Measurements from ENCODE around the gene ZBTB12. TPM values are rescaled to one million over a fixed set of nuclear protein-coding genes. Genes with fewer than 3 reads are reported as not detected.

The ZBTB12 gene
- total RNA-seq, 2 donors from 2014 or later, result 3.8 to 4.1 TPM

- no peak for DNase-seq (ENCODE audit: low spot score)
- TF ChIP-seq POLR2AphosphoS5 (IDR thresholded peaks at IDR 0.05) (no peak), CTCF (IDR thresholded peaks at IDR 0.05) (no peak), POLR2A (IDR thresholded peaks at IDR 0.05) (no peak)
- 70% methylated on average over 2 of the region's 2 CpGs for WGBS
- no peaks in the 10 kb centered on the region for H3K36me3 ChIP-seq
- H3K4me1 ChIP-seq (replicated peaks), result no peaks in the 10 kb centered on the region
- H3K4me3 ChIP-seq, result no peak overlapping the region
- H3K9me3 ChIP-seq, result no peaks in the 10 kb centered on the region
- intact Hi-C loops (cut with DNase I), result no loop called here
- H3K27ac ChIP-seq, result peak overlapping the region in 1 of 2 donors; percentile 65
- H3K27me3 ChIP-seq (replicated peaks; ENCODE audit: insufficient read depth), result no peaks in the 10 kb centered on the region
Measured at GRCh38 chr6:31851485-31851832, 50.4 kb downstream of the ZBTB12 start.

- Histone ChIP-seq H3K36me3 (no peaks in the 10 kb centered on the region), H3K27me3 (replicated peaks; ENCODE audit: insufficient read depth) (no peaks in the 10 kb centered on the region), H3K4me3 (no peak overlapping the region), H3K27ac (no peak overlapping the region), H3K4me1 (replicated peaks) (no peaks in the 10 kb centered on the region), H3K9me3 (no peaks in the 10 kb centered on the region)
- no peak for TF ChIP-seq POLR2AphosphoS5 (IDR thresholded peaks at IDR 0.05)
- no peak for TF ChIP-seq CTCF (IDR thresholded peaks at IDR 0.05)
- no peak for TF ChIP-seq POLR2A (IDR thresholded peaks at IDR 0.05)
- no peak for DNase-seq (ENCODE audit: low spot score)
- intact Hi-C loops (cut with DNase I), result no loop called here
- 97% methylated on average over 2 of the region's 2 CpGs for WGBS
Measured at GRCh38 chr6:31850765-31851484, 51.0 kb downstream of the ZBTB12 start.

Small RNA genes lying within 50 kb of the gene (small RNA-seq; reads per million reads assigned to genes)
- 0 reads per million in 2 donors for gene AL645922.1

Other genes starting within 250 kb of the ZBTB12 start
- 100 to 1,000 TPM; 261 to 537 TPM for gene BAG6, start 249.4 kb downstream of the ZBTB12 start, total RNA-seq
- gene APOM, start 246.2 kb downstream of the ZBTB12 start, total RNA-seq, result 1 to 10 TPM; 1.6 to 6.8 TPM
- 10 to 100 TPM; 25.5 to 30.1 TPM for gene C6orf47, start 241.3 kb downstream of the ZBTB12 start, total RNA-seq
- gene GPANK1, start 237.1 kb downstream of the ZBTB12 start, total RNA-seq, result 10 to 100 TPM; 19.7 to 28.1 TPM
- gene CSNK2B, start 236.0 kb downstream of the ZBTB12 start, total RNA-seq, result 100 to 1,000 TPM; 214 to 285 TPM
- 10 to 100 TPM in 1 of 2 donors, 1 to 10 TPM in 1; 1.8 to 13.0 TPM for gene LY6G5B, start 232.1 kb downstream of the ZBTB12 start, total RNA-seq
- 1 to 10 TPM; 1.6 to 2.6 TPM for gene LY6G5C, start 221.0 kb downstream of the ZBTB12 start, total RNA-seq
- gene ABHD16A, start 198.8 kb downstream of the ZBTB12 start, total RNA-seq, result 10 to 100 TPM; 78.1 to 83.6 TPM
- gene LY6G6F, start 195.2 kb downstream of the ZBTB12 start, total RNA-seq, result 1 to 10 TPM in 1 of 2 donors, not detected in 1; 3.7 TPM
- not detected for gene LY6G6D, start 186.7 kb downstream of the ZBTB12 start, total RNA-seq
- not detected for gene LY6G6C, start 180.3 kb downstream of the ZBTB12 start, total RNA-seq
- gene MPIG6B, start 178.7 kb downstream of the ZBTB12 start, total RNA-seq, result under 1 TPM in 1 of 2 donors, not detected in 1; 0.74 TPM
- gene DDAH2, start 172.8 kb downstream of the ZBTB12 start, total RNA-seq, result 10 to 100 TPM; 73.3 to 83.7 TPM
- gene CLIC1, start 165.6 kb downstream of the ZBTB12 start, total RNA-seq, result 100 to 1,000 TPM; 224 to 331 TPM
- 10 to 100 TPM; 10.5 to 72.4 TPM for gene MSH5, start 162.1 kb downstream of the ZBTB12 start, total RNA-seq
- 10 to 100 TPM in 1 of 2 donors, 1 to 10 TPM in 1; 1.9 to 15.7 TPM for gene SAPCD1, start 139.4 kb downstream of the ZBTB12 start, total RNA-seq
- 10 to 100 TPM in 1 of 2 donors, 1 to 10 TPM in 1; 2.7 to 13.0 TPM for gene VWA7, start 124.8 kb downstream of the ZBTB12 start, total RNA-seq
- gene VARS1, start 106.3 kb downstream of the ZBTB12 start, total RNA-seq, result 10 to 100 TPM; 38.5 to 49.9 TPM
- gene LSM2, start 95.1 kb downstream of the ZBTB12 start, total RNA-seq, result 10 to 100 TPM; 51.9 to 52.5 TPM
- 1 to 10 TPM; 1.5 to 8.5 TPM for gene HSPA1L, start 86.8 kb downstream of the ZBTB12 start, total RNA-seq
- 100 to 1,000 TPM; 230 to 440 TPM for gene HSPA1A, start 86.5 kb downstream of the ZBTB12 start, total RNA-seq
- 100 to 1,000 TPM; 331 to 360 TPM for gene HSPA1B, start 74.3 kb downstream of the ZBTB12 start, total RNA-seq
- 100 to 1,000 TPM in 1 of 2 donors, 10 to 100 TPM in 1; 88.4 to 117 TPM for gene NEU1, start 39.3 kb downstream of the ZBTB12 start, total RNA-seq
- 100 to 1,000 TPM; 125 to 332 TPM for gene SLC44A4, start 23.1 kb downstream of the ZBTB12 start, total RNA-seq
- 10 to 100 TPM; 53.6 to 92.8 TPM for gene EHMT2, start 4.4 kb downstream of the ZBTB12 start, total RNA-seq
- gene C2, start 25.6 kb upstream of the ZBTB12 start, total RNA-seq, result 10 to 100 TPM in 1 of 2 donors, 1 to 10 TPM in 1; 7.9 to 16.0 TPM
- 10 to 100 TPM; 32.1 to 48.6 TPM for gene CFB, start 44.0 kb upstream of the ZBTB12 start, total RNA-seq
- 10 to 100 TPM; 88.9 to 94.0 TPM for gene NELFE, start 56.9 kb upstream of the ZBTB12 start, total RNA-seq
- gene SKIC2, start 57.1 kb upstream of the ZBTB12 start, total RNA-seq, result 10 to 100 TPM; 34.8 to 66.2 TPM
- gene DXO, start 70.1 kb upstream of the ZBTB12 start, total RNA-seq, result 10 to 100 TPM; 21.9 to 36.0 TPM
- 100 to 1,000 TPM in 1 of 2 donors, 10 to 100 TPM in 1; 32.8 to 196 TPM for gene C4A, start 80.0 kb upstream of the ZBTB12 start, total RNA-seq
- gene C4B, start 112.7 kb upstream of the ZBTB12 start, total RNA-seq, result 100 to 1,000 TPM in 1 of 2 donors, 10 to 100 TPM in 1; 49.2 to 137 TPM
- gene CYP21A2, start 136.3 kb upstream of the ZBTB12 start, total RNA-seq, result 1 to 10 TPM in 1 of 2 donors, under 1 TPM in 1; 0.59 to 2.7 TPM
- gene TNXB, start 207.3 kb upstream of the ZBTB12 start, total RNA-seq, result 10 to 100 TPM; 18.5 to 29.1 TPM
- 100 to 1,000 TPM in 1 of 2 donors, 10 to 100 TPM in 1; 70.6 to 132 TPM for gene ATF6B, start 226.2 kb upstream of the ZBTB12 start, total RNA-seq
- gene FKBPL, start 228.2 kb upstream of the ZBTB12 start, total RNA-seq, result 1 to 10 TPM; 3.6 to 6.9 TPM
- gene PRRT1, start 249.9 kb upstream of the ZBTB12 start, total RNA-seq, result 1 to 10 TPM in 1 of 2 donors, under 1 TPM in 1; 0.64 to 7.2 TPM

Measured in prostate gland (tissue), 2 donors.